Gastrocnemius medialis (tissue), 4 donors: ENCODE results near the gene CARD11. TPM values are rescaled to one million over a fixed set of nuclear protein-coding genes. Genes with fewer than 3 reads are reported as not detected.
"Not testable (repeated sequence)": the region's sequence is repeated elsewhere in the genome, so short reads cannot be mapped to it uniquely, and the experiment has no call there.

Experiments
- ATAC-seq, 2 donors: fragments of 150-250 bp; one replicate each; pipeline ENCODE4 v1.9.1; 2016
- DNase-seq, 2 donors: peaks; one replicate each; pipeline ENCODE4 v3.0.0-alpha.2; 2019
- H3K27ac ChIP-seq, 4 donors: fragments of 200-600 bp; sonication (generic); 1 replicate in 1 of 4; 2 replicates in 3 of 4; pipeline ENCODE4 v1.5.1; 2016 to 2018; ENCODE audit warnings: mild to moderate bottlenecking in 2 of 4, moderate library complexity in 1 of 4
- H3K27me3 ChIP-seq, 3 donors: fragments of 200-600 bp; sonication (generic) in 2 of 3; 1 replicate in 1 of 3; 2 replicates in 2 of 3; pipeline versions ENCODE4 v1.5.1 to v1.6.0; 2016 to 2019; ENCODE audit warnings: mild to moderate bottlenecking in 1 of 3, moderate library complexity in 1 of 3
- H3K36me3 ChIP-seq, 2 donors: fragments of 200-600 bp; sonication (generic) in 1 of 2; one replicate each; pipeline ENCODE4 v1.5.1; 2017 to 2018
- H3K4me1 ChIP-seq, 2 donors: fragments of 200-600 bp; sonication (generic) in 1 of 2; one replicate each; pipeline ENCODE4 v1.5.1; 2016 to 2017; ENCODE audit warnings: mild to moderate bottlenecking in 2 of 2
- H3K4me3 ChIP-seq, 4 donors: fragments of 200-600 bp; sonication (generic) in 3 of 4; 1 replicate in 1 of 4; 2 replicates in 3 of 4; pipeline ENCODE4 v1.5.1; 2016 to 2019; ENCODE audit warnings: mild to moderate bottlenecking in 2 of 4
- H3K9me3 ChIP-seq, 3 donors: fragments of 200-600 bp; sonication (generic) in 2 of 3; 1 replicate in 1 of 3; 2 replicates in 2 of 3; pipeline ENCODE4 v1.5.1; 2016 to 2019
- POLR2A ChIP-seq, 2 donors: fragments of 450-650 bp; IDR thresholded peaks; one replicate each; pipeline ENCODE4 v1.6.1; 2017; ENCODE audit warnings: antibody characterized with exemption in 2 of 2, mild to moderate bottlenecking in 2 of 2, moderate library complexity in 2 of 2
- in situ Hi-C, 4 donors: fragments of 200-750 bp; cut with MboI; loops; one replicate each; pipeline versions ENCODE4 v1.15.0 to v1.8.0; 2017; ENCODE audit warnings: low sequenced_read_pairs in 4 of 4
- intact Hi-C: fragments of 100-400 bp; cut with DNase I; formaldehyde crosslinking; loops from one replicate; pipeline ENCODE4 v1.15.1; 2023; ENCODE audit warnings: low total_unique reads
- total RNA-seq, 4 donors: library from RNA; depleted of rRNA; stranded (reverse); fragments of >200 nt; gene quantifications; one replicate each; pipeline versions ENCODE4 v1.1.0 to v1.2.3, GENCODE V29; 2016
- TF ChIP-seq, protein P1 (sequence below), 5 experiments: fragments of 450-650 bp in 3 of 5; fragments of 200-600 bp in 2 of 5; sonication (generic) in 2 of 5; IDR thresholded peaks in 4 of 5; conservative IDR thresholded peaks in 1 of 5; 1 replicate in 4 of 5; 2 replicates in 1 of 5; pipeline ENCODE4 v1.5.1; 2016 to 2019; ENCODE audit warnings: antibody characterized with exemption in 5 of 5, mild to moderate bottlenecking in 3 of 5, moderate library complexity in 3 of 5

CARD11 gene
- total RNA-seq, 4 donors from 2014 or later: 0.13 TPM; not detected in 3

DNA sequence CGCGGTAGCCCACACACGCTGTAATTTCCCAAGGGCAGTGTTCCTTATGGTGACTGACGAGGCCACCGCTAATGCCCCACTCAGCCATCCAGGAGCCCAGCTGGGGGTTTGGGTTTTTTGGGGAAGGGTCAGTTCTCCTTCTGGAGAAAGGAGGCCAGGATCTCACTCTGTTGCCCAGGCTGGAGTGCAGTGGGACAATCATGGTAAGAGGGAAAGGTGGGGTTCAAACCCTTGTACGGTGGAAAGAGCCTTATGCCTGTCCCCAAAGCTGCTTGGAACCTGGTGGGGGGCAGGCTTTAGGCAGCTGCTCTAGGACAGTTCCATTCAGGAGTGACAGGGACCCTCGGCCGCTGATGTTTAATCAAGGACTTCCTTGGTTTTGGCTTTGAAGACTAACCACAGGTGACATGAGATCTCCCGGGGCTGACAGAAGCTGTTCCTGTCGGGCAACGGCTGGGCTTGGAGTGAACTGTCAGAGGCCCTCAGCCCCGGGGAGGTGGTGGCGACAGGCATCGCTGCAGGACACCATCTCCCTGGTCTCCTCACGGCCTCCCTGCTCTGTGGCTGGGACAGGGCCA, 84.5 kb downstream of the CARD11 start:
- no peak for TF ChIP-seq POLR2A (IDR thresholded peaks at IDR 0.05)
- TF ChIP-seq, protein P1, sequence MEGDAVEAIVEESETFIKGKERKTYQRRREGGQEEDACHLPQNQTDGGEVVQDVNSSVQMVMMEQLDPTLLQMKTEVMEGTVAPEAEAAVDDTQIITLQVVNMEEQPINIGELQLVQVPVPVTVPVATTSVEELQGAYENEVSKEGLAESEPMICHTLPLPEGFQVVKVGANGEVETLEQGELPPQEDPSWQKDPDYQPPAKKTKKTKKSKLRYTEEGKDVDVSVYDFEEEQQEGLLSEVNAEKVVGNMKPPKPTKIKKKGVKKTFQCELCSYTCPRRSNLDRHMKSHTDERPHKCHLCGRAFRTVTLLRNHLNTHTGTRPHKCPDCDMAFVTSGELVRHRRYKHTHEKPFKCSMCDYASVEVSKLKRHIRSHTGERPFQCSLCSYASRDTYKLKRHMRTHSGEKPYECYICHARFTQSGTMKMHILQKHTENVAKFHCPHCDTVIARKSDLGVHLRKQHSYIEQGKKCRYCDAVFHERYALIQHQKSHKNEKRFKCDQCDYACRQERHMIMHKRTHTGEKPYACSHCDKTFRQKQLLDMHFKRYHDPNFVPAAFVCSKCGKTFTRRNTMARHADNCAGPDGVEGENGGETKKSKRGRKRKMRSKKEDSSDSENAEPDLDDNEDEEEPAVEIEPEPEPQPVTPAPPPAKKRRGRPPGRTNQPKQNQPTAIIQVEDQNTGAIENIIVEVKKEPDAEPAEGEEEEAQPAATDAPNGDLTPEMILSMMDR (IDR thresholded peaks at IDR 0.05 in 4 of 5, conservative IDR thresholded peaks at IDR 0.05 in 1 of 5): no peak
- Histone ChIP-seq H3K9me3 (no peaks in the 10 kb centered on the region), H3K27me3 (peaks cover 0 to 6% (median 3%) of the 10 kb centered on the region in 3 donors), H3K4me1 (no peaks in the 10 kb centered on the region), H3K27ac (no peak overlapping the region), H3K4me3 (no peak overlapping the region), H3K36me3 (no peaks in the 10 kb centered on the region)
- in situ Hi-C loops (no loop called here), intact Hi-C loops (no loop called here)
- DNase-seq (no peak), ATAC-seq (no peak)

DNA sequence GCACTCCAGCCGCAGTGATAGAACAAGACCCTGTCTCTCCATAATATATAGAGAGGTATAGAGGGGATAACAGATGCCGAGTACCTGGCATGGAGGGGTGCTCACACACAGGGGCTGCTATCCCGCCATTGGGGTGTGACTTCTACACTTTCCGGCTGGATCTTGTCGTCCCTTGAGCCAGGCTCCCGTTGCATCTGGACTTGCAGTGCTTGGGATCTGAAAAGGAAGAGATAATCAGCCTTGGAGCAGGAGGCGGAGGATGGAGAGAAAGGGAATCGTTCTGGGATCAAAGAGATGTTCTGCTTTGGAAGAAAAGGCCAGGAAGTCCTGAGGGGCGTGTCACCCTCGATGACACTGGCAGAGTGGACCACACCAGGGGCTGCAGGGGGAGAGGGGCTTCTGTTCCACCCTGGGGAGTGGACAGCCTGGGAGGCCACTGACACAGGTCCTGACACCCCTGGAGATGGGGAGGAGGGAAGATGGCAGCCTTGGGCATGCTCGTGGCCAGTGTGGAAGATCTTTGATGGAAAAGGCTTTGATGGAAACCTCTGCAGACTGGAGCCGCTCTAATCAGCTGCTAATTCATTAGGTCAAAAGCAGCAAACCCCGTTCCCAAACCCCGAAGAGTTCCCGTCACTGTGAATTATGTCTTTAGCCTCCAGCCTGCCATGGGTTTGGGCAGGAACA, 85.1 kb downstream of the CARD11 start:
- in situ Hi-C loops (no loop called here), intact Hi-C loops (no loop called here)
- Histone ChIP-seq H3K36me3 (no peaks in the 10 kb centered on the region), H3K4me1 (no peaks in the 10 kb centered on the region), H3K4me3 (no peak overlapping the region), H3K9me3 (no peaks in the 10 kb centered on the region), H3K27me3 (peaks cover 0 to 6% (median 3%) of the 10 kb centered on the region in 3 donors), H3K27ac (no peak overlapping the region)
- ATAC-seq: no peak
- no peak for TF ChIP-seq POLR2A (IDR thresholded peaks at IDR 0.05)
- TF ChIP-seq, protein P1 (IDR thresholded peaks at IDR 0.05 in 4 of 5, conservative IDR thresholded peaks at IDR 0.05 in 1 of 5): no peak
- no peak for DNase-seq

DNA sequence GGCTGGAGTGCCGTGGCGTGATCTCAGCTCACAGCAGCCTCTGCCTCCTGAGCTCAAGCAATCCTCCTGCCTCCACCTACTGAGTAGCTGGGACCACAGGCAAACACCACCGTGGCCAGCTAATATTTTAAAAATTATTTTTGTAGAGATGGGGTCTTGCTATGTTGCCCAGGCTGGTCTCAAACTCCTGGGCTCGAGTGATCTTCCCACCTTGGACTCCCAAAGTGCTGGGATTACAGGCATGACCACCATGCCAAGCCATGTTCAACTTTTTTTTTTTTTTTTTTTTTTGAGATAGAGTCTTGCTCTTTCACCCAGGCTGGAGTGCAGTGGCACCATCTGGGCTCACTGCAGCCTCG, 86.3 kb downstream of the CARD11 start:
- ATAC-seq, intact Hi-C loops, H3K9me3 ChIP-seq, H3K36me3 ChIP-seq, H3K27ac ChIP-seq, in situ Hi-C loops, H3K27me3 ChIP-seq, H3K4me3 ChIP-seq, DNase-seq, H3K4me1 ChIP-seq: not testable (repeated sequence)

DNA sequence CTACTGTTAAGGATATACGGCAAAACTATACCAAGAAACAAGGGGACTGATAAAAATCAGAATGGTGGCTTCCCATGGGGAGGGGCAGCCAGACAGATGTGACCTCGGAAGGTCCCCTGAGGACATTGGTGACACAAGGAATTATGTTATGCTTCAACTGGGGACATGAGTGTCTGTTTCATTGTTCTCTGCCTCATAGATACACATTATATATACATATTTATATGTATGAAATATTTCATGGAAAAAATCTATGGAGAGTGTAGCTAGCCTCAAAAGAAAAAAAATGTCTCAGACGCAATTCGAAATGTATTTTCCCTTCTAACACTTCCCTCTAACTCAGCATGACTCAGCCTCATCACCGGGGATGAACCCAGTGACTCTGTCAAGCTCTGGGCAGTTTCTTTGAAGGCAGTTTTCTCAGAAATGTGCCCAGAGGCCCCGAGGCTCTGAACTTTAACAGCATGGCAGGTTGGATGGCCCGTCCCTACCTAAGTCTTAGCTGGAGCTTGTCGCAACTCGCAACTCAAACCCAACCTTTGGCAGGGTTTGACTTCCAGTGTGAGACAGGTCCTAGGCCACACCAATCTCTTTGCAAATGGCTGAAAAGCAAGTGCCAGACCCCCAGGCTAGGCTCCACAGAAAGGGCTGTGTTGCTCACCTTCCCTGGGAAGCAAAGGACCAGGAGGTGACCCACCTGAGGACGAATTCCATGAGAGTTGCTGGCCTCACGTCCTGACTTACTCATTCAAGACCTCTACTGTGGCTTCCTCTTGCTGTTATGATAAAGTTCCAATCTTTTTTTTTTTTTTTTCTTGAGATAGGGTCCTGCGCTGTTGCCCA, 86.9 kb downstream of the CARD11 start:
- no peaks in the 10 kb centered on the region for H3K9me3 ChIP-seq
- ATAC-seq (no peak), DNase-seq (no peak)
- no peak overlapping the region for H3K27ac ChIP-seq
- no peaks in the 10 kb centered on the region for H3K4me1 ChIP-seq
- no peaks in the 10 kb centered on the region for H3K36me3 ChIP-seq
- in situ Hi-C loops: no loop called here
- H3K4me3 ChIP-seq: no peak overlapping the region
- H3K27me3 ChIP-seq: peaks cover 0 to 6% (median 3%) of the 10 kb centered on the region in 3 donors
- intact Hi-C loops: no loop called here
- no peak for TF ChIP-seq POLR2A (IDR thresholded peaks at IDR 0.05)
- TF ChIP-seq, protein P1 (IDR thresholded peaks at IDR 0.05 in 4 of 5, conservative IDR thresholded peaks at IDR 0.05 in 1 of 5): no peak

DNA sequence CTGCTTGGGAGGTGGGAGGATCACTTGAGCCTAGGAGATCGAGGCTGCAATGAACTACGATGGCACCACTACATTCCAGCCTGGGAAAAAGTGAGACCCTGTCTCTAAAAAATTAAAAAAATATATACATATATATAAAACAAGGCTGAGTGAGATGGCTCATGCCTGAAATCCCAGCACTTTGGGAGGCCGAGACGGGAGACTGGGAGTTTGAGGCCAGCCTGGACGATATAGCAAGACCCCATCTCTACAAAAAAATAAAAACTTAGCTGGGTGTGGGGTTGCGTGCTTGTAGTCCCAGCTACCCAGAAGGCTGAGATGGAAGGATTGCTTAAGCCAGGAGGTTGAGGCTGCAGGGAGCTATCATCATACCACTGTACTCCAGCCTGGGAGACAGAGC, 87.6 kb downstream of the CARD11 start:
- in situ Hi-C loops: no loop called here

More for the DNA sequence above, 87.6 kb downstream of the CARD11 start:
- no peak for TF ChIP-seq POLR2A (IDR thresholded peaks at IDR 0.05)
- TF ChIP-seq, protein P1 (IDR thresholded peaks at IDR 0.05 in 4 of 5, conservative IDR thresholded peaks at IDR 0.05 in 1 of 5): no peak
- ATAC-seq (no peak), DNase-seq (no peak)
- no peaks in the 10 kb centered on the region for H3K9me3 ChIP-seq
- H3K27ac ChIP-seq: no peak overlapping the region
- no peaks in the 10 kb centered on the region for H3K36me3 ChIP-seq
- intact Hi-C loops: no loop called here
- H3K27me3 ChIP-seq: peaks cover 0 to 6% (median 3%) of the 10 kb centered on the region in 3 donors
- no peak overlapping the region for H3K4me3 ChIP-seq
- no peaks in the 10 kb centered on the region for H3K4me1 ChIP-seq
